GM18520 (cell line): Measurements from ENCODE around the gene HNF1A.

Source experiments
- ATAC-seq: cut with Tn5 transposase; IDR thresholded peaks from one replicate; pipeline ENCODE4 v1.9.1; 2021; ENCODE audit not compliant: unreplicated experiment

The HNF1A gene

GRCh38 chr12:120959111-120959878 lies 19.0 kb upstream of the HNF1A start:
- no peak for ATAC-seq

- no peak for ATAC-seq
These were observed 17.7 kb upstream of the HNF1A start for GRCh38 chr12:120960657-120961056.

GRCh38 chr12:120961604-120962531 lies 16.5 kb upstream of the HNF1A start:
- ATAC-seq: no peak

GRCh38 chr12:120962532-120963020 lies 15.8 kb upstream of the HNF1A start:
- ATAC-seq: no peak

GRCh38 chr12:120964298-120964697 lies 14.0 kb upstream of the HNF1A start:
- ATAC-seq: no peak

GRCh38 chr12:120965534-120966091 lies 12.7 kb upstream of the HNF1A start:
- no peak for ATAC-seq

GRCh38 chr12:120970310-120970709 lies 8.0 kb upstream of the HNF1A start:
- no peak for ATAC-seq

GRCh38 chr12:120971299-120972180 lies 6.8 kb upstream of the HNF1A start:
- ATAC-seq: no peak

- ATAC-seq: no peak
These were observed 5.3 kb upstream of the HNF1A start for GRCh38 chr12:120972870-120973543.

- no peak for ATAC-seq
These were observed 630 bp upstream of the HNF1A start for GRCh38 chr12:120977531-120978295.

GRCh38 chr12:120979220-120979861 lies 998 bp downstream of the HNF1A start:
- no peak for ATAC-seq

GRCh38 chr12:120979862-120980696 lies 1.7 kb downstream of the HNF1A start:
- ATAC-seq: no peak

GRCh38 chr12:120980800-120981368 lies 2.5 kb downstream of the HNF1A start:
- no peak for ATAC-seq

GRCh38 chr12:120981407-120981941 lies 3.1 kb downstream of the HNF1A start:
- ATAC-seq: no peak

GRCh38 chr12:120982659-120983058 lies 4.3 kb downstream of the HNF1A start:
- no peak for ATAC-seq

- no peak for ATAC-seq
These were observed 5.4 kb downstream of the HNF1A start for GRCh38 chr12:120983759-120984158.

- no peak for ATAC-seq
These were observed 6.1 kb downstream of the HNF1A start for GRCh38 chr12:120984351-120984898.
